DMS114 treated with DMSO at 0.1 percent for 48 hours (cell line): Measurements from ENCODE around the gene TNS3.

Source experiments
- DNase-seq: peaks from one replicate; lab custom pipeline; 2025; ENCODE audit not compliant: unreplicated experiment; lab: John Stamatoyannopoulos, UW

The TNS3 gene

GRCh38 chr7:47490501-47491265 is 91.2 kb downstream of the TNS3 start:
- DNase-seq: no peak

- DNase-seq: no peak
Observed at GRCh38 chr7:47489624-47490023, 92.3 kb downstream of the TNS3 start.

- no peak for DNase-seq
Observed at GRCh38 chr7:47488969-47489342, 93.0 kb downstream of the TNS3 start.

GRCh38 chr7:47488201-47488968 is 93.5 kb downstream of the TNS3 start:
- DNase-seq: no peak

- DNase-seq: no peak
Observed at GRCh38 chr7:47485640-47486435, 96.1 kb downstream of the TNS3 start.

GRCh38 chr7:47484923-47485639 is 96.8 kb downstream of the TNS3 start:
- no peak for DNase-seq

- no peak for DNase-seq
Observed at GRCh38 chr7:47484457-47484856, 97.5 kb downstream of the TNS3 start.

- DNase-seq: no peak
Observed at GRCh38 chr7:47483604-47484273, 98.2 kb downstream of the TNS3 start.

GRCh38 chr7:47482013-47482875 is 99.7 kb downstream of the TNS3 start:
- DNase-seq: no peak

- DNase-seq: no peak
Observed at GRCh38 chr7:47481541-47482012, 100.3 kb downstream of the TNS3 start.

GRCh38 chr7:47480576-47481538 is 101.1 kb downstream of the TNS3 start:
- DNase-seq: no peak

GRCh38 chr7:47479821-47480575 is 101.9 kb downstream of the TNS3 start:
- DNase-seq: no peak

GRCh38 chr7:47478926-47479711 is 102.8 kb downstream of the TNS3 start:
- no peak for DNase-seq

GRCh38 chr7:47478017-47478344 is 103.9 kb downstream of the TNS3 start:
- no peak for DNase-seq

GRCh38 chr7:47477191-47478016 is 104.5 kb downstream of the TNS3 start:
- DNase-seq: no peak

- DNase-seq: no peak
Observed at GRCh38 chr7:47475880-47476227, 106.1 kb downstream of the TNS3 start.
